Endodermal cell (in vitro differentiated cells): ENCODE measurements around the gene COL18A1. TPM values are rescaled to one million over a fixed set of nuclear protein-coding genes. Genes with fewer than 3 reads are reported as not detected.

ENCODE experiments used
- DNase-seq: peaks from one replicate; pipeline ENCODE4 v3.0.0-alpha.2; 2017
- H3K27ac ChIP-seq: 2 replicates; pipeline ENCODE4 v1.5.1; 2013; ENCODE audit warnings: mild to moderate bottlenecking, low read depth, low read length, moderate library complexity
- H3K27me3 ChIP-seq: 2 replicates; pipeline ENCODE4 v1.6.1; 2013; ENCODE audit warnings: mild to moderate bottlenecking, low read length, moderate library complexity; ENCODE audit not compliant: insufficient read depth, control insufficient read depth, poor library complexity, severe bottlenecking
- H3K36me3 ChIP-seq: 2 replicates; pipeline ENCODE4 v1.7.0; 2013; ENCODE audit warnings: mild to moderate bottlenecking, low read length, moderate library complexity; ENCODE audit not compliant: control insufficient read depth, insufficient read depth
- H3K4me1 ChIP-seq: one replicate; pipeline ENCODE4 v1.7.0; 2013; ENCODE audit warnings: low read length; ENCODE audit not compliant: control insufficient read depth, insufficient read depth
- H3K4me3 ChIP-seq: 2 replicates; pipeline ENCODE4 v1.5.1; 2013; ENCODE audit warnings: mild to moderate bottlenecking, low read length, moderate library complexity
- H3K9ac ChIP-seq: 2 replicates; pipeline ENCODE4 v1.6.1; 2013; ENCODE audit warnings: mild to moderate bottlenecking, low read length, moderate library complexity; ENCODE audit not compliant: poor library complexity, severe bottlenecking; ENCODE audit errors: extremely low read depth
- H3K9me3 ChIP-seq: 2 replicates; pipeline ENCODE4 v1.6.1; 2013; ENCODE audit warnings: mild to moderate bottlenecking, low read length, moderate library complexity; ENCODE audit not compliant: control insufficient read depth
- H3K27ac Mint-ChIP-seq: 2 replicates; pipeline ENCODE4 v1.8.0; 2020; ENCODE audit warnings: mixed read lengths
- H3K27me3 Mint-ChIP-seq: 2 replicates; pipeline ENCODE4 v1.8.0; 2021; ENCODE audit warnings: mild to moderate bottlenecking, mixed read lengths; ENCODE audit not compliant: insufficient read depth
- H3K36me3 Mint-ChIP-seq: 2 replicates; pipeline ENCODE4 v1.8.0; 2020; ENCODE audit warnings: low read depth, mixed read lengths
- H3K4me1 Mint-ChIP-seq: 2 replicates; pipeline ENCODE4 v1.8.0; 2020; ENCODE audit warnings: mixed read lengths
- H3K4me3 Mint-ChIP-seq: 2 replicates; pipeline ENCODE4 v1.8.0; 2020; ENCODE audit warnings: mild to moderate bottlenecking, moderate library complexity, mixed read lengths
- H3K9me3 Mint-ChIP-seq: 2 replicates; pipeline ENCODE4 v1.8.0; 2020; ENCODE audit warnings: mild to moderate bottlenecking, mixed read lengths
- CTCF ChIP-seq: fragments of 200-600 bp; sonication (generic); conservative IDR thresholded peaks from 2 replicates; pipeline ENCODE4 v1.5.0; 2021; ENCODE audit warnings: antibody characterized with exemption, mild to moderate bottlenecking
- WGBS, 2 experiments: methylation state at CpG; one replicate each; pipeline versions ENCODE4 v1.1.5 to v1.1.7; 2013; ENCODE audit warnings: missing lambda C conversion rate in 2 of 2, mixed read lengths in 1 of 2; ENCODE audit not compliant: insufficient coverage in 1 of 2, insufficient read length in 1 of 2; 5-methylcytosine and 5-hydroxymethylcytosine counted together
- total RNA-seq, 2 donors: library from RNA; stranded (reverse); fragmentation: NEBNext Ultra II Directional in 1 of 2; extraction: Animal tissue kit (Norgen Biotek cat#: 25700) in 1 of 2; gene quantifications; 2 replicates in 1 of 2; 3 replicates in 1 of 2; pipeline ENCODE4 v1.2.1, GENCODE V29; 2021

The COL18A1 gene
- total RNA-seq, 2 donors from 2014 or later = 332 to 398 TPM

GRCh38 chr21:45504516-45505415, 99.8 kb downstream of the COL18A1 start:
- 94 to 95% methylated on average over 17 to 41 of the region's 41 CpGs for WGBS, 2 experiments
- no peak for TF ChIP-seq CTCF
- Mint-ChIP-seq H3K4me1 (no peaks in the 10 kb centered on the region), H3K36me3 (peaks cover 27% of the 10 kb centered on the region), H3K27ac (no peak overlapping the region), H3K4me3 (no peak overlapping the region), H3K27me3 (no peaks in the 10 kb centered on the region), H3K9me3 (no peaks in the 10 kb centered on the region)
- Histone ChIP-seq H3K27ac (no peak overlapping the region), H3K4me3 (no peak overlapping the region), H3K36me3 (peaks cover 14% of the 10 kb centered on the region), H3K9ac (no peak overlapping the region), H3K27me3 (no peaks in the 10 kb centered on the region), H3K4me1 (no peaks in the 10 kb centered on the region), H3K9me3 (no peaks in the 10 kb centered on the region)
- DNase-seq = peak; percentile 44

- Histone ChIP-seq H3K9ac (no peak overlapping the region), H3K4me1 (no peaks in the 10 kb centered on the region), H3K27me3 (no peaks in the 10 kb centered on the region), H3K27ac (no peak overlapping the region), H3K36me3 (peaks cover 12% of the 10 kb centered on the region), H3K9me3 (no peaks in the 10 kb centered on the region), H3K4me3 (no peak overlapping the region)
- H3K4me3 Mint-ChIP-seq = no peak overlapping the region
- no peaks in the 10 kb centered on the region for H3K4me1 Mint-ChIP-seq
- H3K27ac Mint-ChIP-seq = no peak overlapping the region
- no peak for TF ChIP-seq CTCF
- H3K9me3 Mint-ChIP-seq = no peaks in the 10 kb centered on the region
- WGBS, 2 experiments = 93 to 95% methylated on average over 19 to 33 of the region's 33 CpGs
- peaks cover 25% of the 10 kb centered on the region for H3K36me3 Mint-ChIP-seq
- H3K27me3 Mint-ChIP-seq = no peaks in the 10 kb centered on the region
- peak; percentile 45 for DNase-seq
Measured at GRCh38 chr21:45505416-45506021, 100.6 kb downstream of the COL18A1 start.

- Histone ChIP-seq H3K4me3 (no peak overlapping the region), H3K9ac (no peak overlapping the region), H3K4me1 (no peaks in the 10 kb centered on the region), H3K27me3 (no peaks in the 10 kb centered on the region), H3K27ac (no peak overlapping the region), H3K9me3 (no peaks in the 10 kb centered on the region), H3K36me3 (peaks cover 8% of the 10 kb centered on the region)
- Mint-ChIP-seq H3K36me3 (peaks cover 27% of the 10 kb centered on the region), H3K4me3 (no peak overlapping the region), H3K27me3 (no peaks in the 10 kb centered on the region), H3K4me1 (no peaks in the 10 kb centered on the region), H3K9me3 (no peaks in the 10 kb centered on the region), H3K27ac (no peak overlapping the region)
- DNase-seq = peak; percentile 49
- TF ChIP-seq CTCF = no peak
- WGBS, 2 experiments = 89 to 93% methylated on average over 15 to 22 of the region's 22 CpGs
Measured at GRCh38 chr21:45506241-45506817, 101.4 kb downstream of the COL18A1 start.
